Fibroblast of pulmonary artery (primary cell): ENCODE measurements around the gene DENND1A.
"Not testable (repeated sequence)": the region's sequence is repeated elsewhere in the genome, so short reads cannot be mapped to it uniquely, and the experiment has no call there.

Experiments used
- DNase-seq: peaks from one replicate; pipeline ENCODE4 v3.0.0-alpha.2; 2010; ENCODE audit warnings: low read depth
- H3K4me3 ChIP-seq: replicated peaks from 2 replicates; pipeline ENCODE4 v1.5.1; 2011; ENCODE audit warnings: low read depth, mild to moderate bottlenecking, control low read depth, low read length, moderate library complexity
- TF ChIP-seq, protein P1 (sequence below): IDR thresholded peaks from 2 replicates; pipeline ENCODE4 v1.5.1; 2011; ENCODE audit warnings: mild to moderate bottlenecking, control low read depth, low read length, inconsistent platforms; ENCODE audit errors: missing control alignments

The DENND1A gene

DNA sequence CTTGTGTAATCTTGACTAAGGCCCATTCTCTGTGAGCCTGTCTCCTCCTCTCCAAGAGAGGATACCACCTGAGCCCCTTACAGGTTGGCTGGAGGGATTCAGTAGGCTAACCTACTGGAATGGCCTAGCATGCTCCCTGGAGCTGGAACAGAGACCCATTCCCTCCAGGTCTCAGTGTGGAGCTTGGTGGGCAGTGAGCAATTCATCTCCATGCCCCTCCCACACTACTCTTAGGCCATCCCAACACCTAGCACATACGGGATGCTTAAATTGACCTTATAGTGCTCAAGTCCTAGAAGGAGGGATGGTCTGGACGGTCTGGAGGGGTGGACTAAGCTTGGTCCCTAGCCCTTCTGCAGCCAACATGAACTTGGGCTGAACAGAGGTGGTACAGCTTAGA lies 498.3 kb downstream of the DENND1A start:
- TF ChIP-seq, protein P1, sequence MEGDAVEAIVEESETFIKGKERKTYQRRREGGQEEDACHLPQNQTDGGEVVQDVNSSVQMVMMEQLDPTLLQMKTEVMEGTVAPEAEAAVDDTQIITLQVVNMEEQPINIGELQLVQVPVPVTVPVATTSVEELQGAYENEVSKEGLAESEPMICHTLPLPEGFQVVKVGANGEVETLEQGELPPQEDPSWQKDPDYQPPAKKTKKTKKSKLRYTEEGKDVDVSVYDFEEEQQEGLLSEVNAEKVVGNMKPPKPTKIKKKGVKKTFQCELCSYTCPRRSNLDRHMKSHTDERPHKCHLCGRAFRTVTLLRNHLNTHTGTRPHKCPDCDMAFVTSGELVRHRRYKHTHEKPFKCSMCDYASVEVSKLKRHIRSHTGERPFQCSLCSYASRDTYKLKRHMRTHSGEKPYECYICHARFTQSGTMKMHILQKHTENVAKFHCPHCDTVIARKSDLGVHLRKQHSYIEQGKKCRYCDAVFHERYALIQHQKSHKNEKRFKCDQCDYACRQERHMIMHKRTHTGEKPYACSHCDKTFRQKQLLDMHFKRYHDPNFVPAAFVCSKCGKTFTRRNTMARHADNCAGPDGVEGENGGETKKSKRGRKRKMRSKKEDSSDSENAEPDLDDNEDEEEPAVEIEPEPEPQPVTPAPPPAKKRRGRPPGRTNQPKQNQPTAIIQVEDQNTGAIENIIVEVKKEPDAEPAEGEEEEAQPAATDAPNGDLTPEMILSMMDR: no peak
- H3K4me3 ChIP-seq: no peak overlapping the region

DNA sequence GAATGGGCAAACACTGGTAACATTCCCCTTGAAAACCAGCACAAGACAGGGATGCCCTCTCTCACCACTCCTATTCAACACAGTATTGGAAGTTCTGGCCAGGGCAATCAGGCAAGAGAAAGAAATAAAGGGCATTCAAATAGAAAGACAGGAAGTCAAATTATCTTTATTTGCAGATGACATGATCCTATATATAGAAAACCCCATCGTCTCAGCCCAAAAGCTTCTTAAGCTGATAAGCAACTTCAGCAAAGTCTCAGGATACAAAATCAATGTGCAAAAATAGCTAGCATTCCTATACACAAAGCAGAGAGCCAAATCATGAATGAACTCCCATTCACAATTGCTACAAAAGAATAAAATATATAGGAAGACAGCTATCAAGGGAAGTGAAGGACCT lies 501.5 kb downstream of the DENND1A start:
- not testable (repeated sequence) for H3K4me3 ChIP-seq, DNase-seq

More for the DNA sequence above, 498.3 kb downstream of the DENND1A start:
- no peak for DNase-seq

DNA sequence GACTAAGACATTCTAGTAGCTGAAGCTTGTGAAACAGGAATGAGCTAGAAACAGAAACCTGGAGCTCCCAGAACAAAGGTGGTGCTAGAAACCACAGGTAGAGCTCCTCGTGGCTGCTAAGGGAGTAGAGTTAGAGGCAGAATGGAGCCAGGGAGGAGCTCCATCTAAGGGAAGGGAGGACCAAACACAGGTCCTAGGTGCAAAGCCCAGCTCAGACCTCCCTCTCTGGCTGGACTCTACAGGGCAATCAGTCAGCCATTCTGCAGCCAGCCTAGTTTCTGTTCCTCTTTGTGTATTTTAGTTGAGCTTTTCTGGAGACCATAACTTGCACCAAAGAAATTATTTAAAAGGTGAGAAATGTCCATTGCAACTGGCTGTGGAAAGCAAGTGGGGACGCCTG lies 503.5 kb downstream of the DENND1A start:
- TF ChIP-seq, protein P1: no peak
- DNase-seq: no peak
- H3K4me3 ChIP-seq: no peak overlapping the region

DNA sequence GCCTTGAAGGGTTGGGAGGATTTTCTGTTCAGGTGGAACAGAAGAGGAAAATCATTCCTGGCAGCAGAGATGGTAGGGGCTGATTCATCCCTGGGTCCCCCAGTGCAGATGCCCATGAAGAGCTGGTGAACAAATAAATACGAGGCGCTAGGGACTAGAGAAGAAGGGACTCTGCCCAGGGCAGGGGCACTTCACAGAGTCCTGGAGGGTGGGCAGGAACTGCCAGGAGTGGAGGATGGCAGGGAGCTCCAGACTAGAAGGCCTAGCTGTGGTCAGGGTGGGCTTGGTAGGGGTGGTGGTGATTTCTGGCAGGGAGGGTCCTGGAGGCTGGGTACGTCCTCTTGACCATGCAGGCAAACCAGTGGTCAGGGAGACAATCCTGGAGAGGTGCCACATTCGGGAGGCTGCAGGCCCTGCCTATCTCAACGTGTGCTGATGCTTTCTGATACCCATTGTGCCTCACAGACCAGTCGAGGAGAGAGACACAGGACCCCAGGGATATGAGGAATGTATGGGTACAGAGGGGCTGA lies 504.0 kb downstream of the DENND1A start:
- H3K4me3 ChIP-seq: no peak overlapping the region
- no peak for DNase-seq
- TF ChIP-seq, protein P1: no peak

DNA sequence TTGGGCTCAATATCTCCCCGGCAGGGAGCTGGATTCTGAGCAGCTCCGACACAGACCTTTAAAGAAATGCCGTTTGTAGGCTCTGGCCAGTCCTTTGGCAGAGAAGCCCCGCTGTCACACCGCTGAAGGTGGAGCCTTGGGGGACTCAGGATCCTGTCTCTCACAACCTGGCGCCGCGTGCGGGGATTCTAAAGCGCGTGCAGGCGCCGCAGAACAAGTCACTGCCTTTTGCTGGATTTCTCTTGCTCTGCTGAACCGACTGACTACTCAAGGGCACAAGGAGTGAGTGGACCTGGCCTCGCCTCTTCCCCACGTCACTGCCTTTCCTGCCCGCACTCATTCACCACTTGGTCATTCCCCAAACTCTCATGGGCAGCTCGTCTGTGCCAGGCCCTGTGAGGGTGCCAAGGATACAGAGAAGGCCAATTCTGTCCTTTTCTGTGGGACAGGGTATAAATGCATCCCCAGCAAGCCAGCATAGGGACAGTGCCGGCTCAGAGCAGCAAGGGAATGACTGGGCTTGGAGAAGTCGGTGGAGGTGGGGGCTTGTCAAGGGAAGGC lies 504.6 kb downstream of the DENND1A start:
- TF ChIP-seq, protein P1: no peak
- no peak overlapping the region for H3K4me3 ChIP-seq
- DNase-seq: no peak

DNA sequence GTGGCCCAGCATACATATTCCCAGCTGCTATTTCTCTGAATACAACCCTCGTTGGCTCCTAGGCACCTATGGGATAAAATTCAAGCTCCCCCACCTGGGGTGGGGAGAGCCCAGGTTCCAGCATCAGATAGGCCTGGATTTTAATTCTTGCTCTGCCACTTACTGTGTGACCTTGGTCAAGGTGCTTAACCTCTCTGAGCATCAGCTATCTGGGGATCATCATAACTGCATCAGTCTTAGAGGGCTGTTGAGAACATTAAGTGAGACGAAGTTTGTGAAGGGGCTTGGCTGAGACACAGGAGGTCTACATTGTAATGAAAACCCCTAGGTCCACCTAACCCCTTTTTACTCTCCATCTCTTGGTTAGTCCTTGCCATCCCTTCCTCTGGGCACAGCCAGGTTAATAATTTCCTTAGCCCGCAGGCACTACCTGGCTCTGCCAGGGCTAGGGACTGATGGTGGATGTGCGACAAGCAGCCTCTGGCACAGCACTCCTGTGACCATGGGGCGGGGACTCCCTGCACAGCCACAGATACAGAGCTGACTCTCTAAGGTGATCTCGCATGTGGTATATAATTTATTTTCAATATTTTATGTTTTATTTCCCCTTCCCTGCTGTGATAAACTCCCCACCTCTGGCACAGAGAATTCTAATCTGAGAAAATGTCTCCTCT lies 505.2 kb downstream of the DENND1A start:
- TF ChIP-seq, protein P1: no peak
- no peak for DNase-seq
- H3K4me3 ChIP-seq: no peak overlapping the region

DNA sequence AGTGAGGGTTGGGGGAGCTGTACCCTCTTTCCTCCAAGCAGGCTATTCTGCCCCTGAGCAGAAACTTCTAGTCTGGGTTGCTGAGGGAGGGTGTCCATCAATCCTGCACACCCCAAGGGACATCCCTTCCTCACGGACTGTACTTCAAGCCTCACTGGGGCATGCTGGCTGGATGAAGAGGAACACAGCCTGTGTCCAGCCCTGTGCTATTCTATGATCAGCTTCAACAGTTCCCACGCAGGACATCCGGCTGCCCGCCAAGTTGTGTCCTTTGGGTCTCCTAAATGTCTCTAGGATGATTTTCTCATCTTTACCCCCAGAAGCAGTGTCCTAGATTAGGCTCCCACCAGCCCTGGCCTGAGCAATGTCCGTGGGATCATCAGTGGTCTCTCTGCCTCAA lies 505.8 kb downstream of the DENND1A start:
- no peak overlapping the region for H3K4me3 ChIP-seq
- DNase-seq: no peak
- TF ChIP-seq, protein P1: no peak
